Thyroid gland (tissue), 4 donors: ENCODE data around the gene ATP1A4.

Experiments used
- POLR2A ChIP-seq, 2 donors: fragments of 450-650 bp; IDR thresholded peaks; one replicate each; pipeline ENCODE4 v1.6.1; 2017; ENCODE audit warnings: antibody characterized with exemption in 2 of 2, mild to moderate bottlenecking in 2 of 2, moderate library complexity in 1 of 2
- TF ChIP-seq, protein P1 (sequence below), 6 experiments: fragments of 200-600 bp in 3 of 6; fragments of 450-650 bp in 3 of 6; sonication (generic) in 3 of 6; IDR thresholded peaks; one replicate each; pipeline ENCODE4 v1.5.1; 2016 to 2019; ENCODE audit warnings: antibody characterized with exemption in 6 of 6, mild to moderate bottlenecking in 2 of 6, inconsistent platforms in 1 of 6, moderate library complexity in 1 of 6

DNA sequence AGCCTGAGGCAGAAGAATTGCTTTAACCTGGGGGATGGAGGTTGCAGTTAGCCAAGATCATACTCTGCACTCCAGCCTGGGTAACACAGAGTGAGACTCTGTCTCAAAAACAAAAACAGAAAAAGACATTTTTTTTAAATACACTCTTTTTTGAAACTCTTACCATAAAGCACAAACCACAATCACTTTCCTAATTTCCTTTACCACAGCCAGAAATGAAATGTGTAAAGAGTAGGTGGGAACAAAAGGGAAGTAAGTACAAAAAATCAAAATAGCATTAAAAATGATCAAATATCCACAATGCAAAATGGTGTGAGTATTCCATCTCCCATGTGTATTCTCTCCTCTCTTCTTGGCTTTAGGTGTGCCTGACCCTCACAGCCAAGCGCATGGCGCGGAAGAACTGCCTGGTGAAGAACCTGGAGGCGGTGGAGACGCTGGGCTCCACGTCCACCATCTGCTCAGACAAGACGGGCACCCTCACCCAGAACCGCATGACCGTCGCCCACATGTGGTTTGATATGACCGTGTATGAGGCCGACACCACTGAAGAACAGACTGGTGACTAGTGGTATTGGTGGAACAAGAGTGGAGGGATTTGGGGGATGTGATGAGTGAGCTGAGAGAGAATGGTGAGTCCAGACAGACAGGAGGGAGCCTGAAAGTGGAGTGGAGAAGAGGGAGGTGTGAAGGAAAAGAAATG is 14.9 kb downstream of the ATP1A4 start:
- TF ChIP-seq, protein P1, sequence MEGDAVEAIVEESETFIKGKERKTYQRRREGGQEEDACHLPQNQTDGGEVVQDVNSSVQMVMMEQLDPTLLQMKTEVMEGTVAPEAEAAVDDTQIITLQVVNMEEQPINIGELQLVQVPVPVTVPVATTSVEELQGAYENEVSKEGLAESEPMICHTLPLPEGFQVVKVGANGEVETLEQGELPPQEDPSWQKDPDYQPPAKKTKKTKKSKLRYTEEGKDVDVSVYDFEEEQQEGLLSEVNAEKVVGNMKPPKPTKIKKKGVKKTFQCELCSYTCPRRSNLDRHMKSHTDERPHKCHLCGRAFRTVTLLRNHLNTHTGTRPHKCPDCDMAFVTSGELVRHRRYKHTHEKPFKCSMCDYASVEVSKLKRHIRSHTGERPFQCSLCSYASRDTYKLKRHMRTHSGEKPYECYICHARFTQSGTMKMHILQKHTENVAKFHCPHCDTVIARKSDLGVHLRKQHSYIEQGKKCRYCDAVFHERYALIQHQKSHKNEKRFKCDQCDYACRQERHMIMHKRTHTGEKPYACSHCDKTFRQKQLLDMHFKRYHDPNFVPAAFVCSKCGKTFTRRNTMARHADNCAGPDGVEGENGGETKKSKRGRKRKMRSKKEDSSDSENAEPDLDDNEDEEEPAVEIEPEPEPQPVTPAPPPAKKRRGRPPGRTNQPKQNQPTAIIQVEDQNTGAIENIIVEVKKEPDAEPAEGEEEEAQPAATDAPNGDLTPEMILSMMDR (IDR thresholded peaks at IDR 0.05): no peak
- no peak for TF ChIP-seq POLR2A (IDR thresholded peaks at IDR 0.05)
